Activated T-helper 2 cell treated with anti-CD3 and anti-CD28 coated beads, Interferon-gamma antibody, Interleukin-2, Interleukin-4, amounts not matched to agents 10 μg/mL and 5 μg/mL and 100 μg/mL, durations not matched to agents 14 hours and 24 hours and 36 hours (primary cell): ENCODE results near the gene SPACDR. TPM values are rescaled to one million over a fixed set of nuclear protein-coding genes. Genes with fewer than 3 reads are reported as not detected.
"Not testable (repeated sequence)": the region's sequence is repeated elsewhere in the genome, so short reads cannot be mapped to it uniquely, and the experiment has no call there.

Experiments used
- DNase-seq: peaks from one replicate; pipeline ENCODE4 v3.0.0; 2021; ENCODE audit warnings: low spot score
- H3K27ac Mint-ChIP-seq: one replicate; pipeline ENCODE4 v1.8.0; 2021; ENCODE audit warnings: mixed read lengths
- H3K27me3 Mint-ChIP-seq: one replicate; pipeline ENCODE4 v1.8.0; 2021; ENCODE audit warnings: low read depth, mixed read lengths
- H3K36me3 Mint-ChIP-seq: one replicate; pipeline ENCODE4 v1.8.0; 2021; ENCODE audit warnings: low read depth, mixed read lengths
- H3K4me1 Mint-ChIP-seq: one replicate; pipeline ENCODE4 v1.8.0; 2021; ENCODE audit warnings: low read depth, mixed read lengths
- H3K4me3 Mint-ChIP-seq: one replicate; pipeline ENCODE4 v1.8.0; 2021; ENCODE audit warnings: low read depth, mild to moderate bottlenecking, moderate library complexity, mixed read lengths
- H3K9me3 Mint-ChIP-seq: one replicate; pipeline ENCODE4 v1.8.0; 2021; ENCODE audit warnings: mixed read lengths
- intact Hi-C: fragments of 100-400 bp; cut with micrococcal nuclease; formaldehyde crosslinking; loops from one replicate; pipeline ENCODE4 v1.15.1; 2023
- total RNA-seq: library from RNA; stranded (reverse); gene quantifications from 2 replicates; pipeline ENCODE4 v1.2.3, GENCODE V29; 2022

Gene SPACDR, protein sequence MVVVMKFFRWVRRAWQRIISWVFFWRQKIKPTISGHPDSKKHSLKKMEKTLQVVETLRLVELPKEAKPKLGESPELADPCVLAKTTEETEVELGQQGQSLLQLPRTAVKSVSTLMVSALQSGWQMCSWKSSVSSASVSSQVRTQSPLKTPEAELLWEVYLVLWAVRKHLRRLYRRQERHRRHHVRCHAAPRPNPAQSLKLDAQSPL
- 3.2 and 4.5 TPM in 2 replicates for total RNA-seq

- Mint-ChIP-seq H3K27ac (no peak within 1 kb of the TSS), H3K27me3 (no peaks in the 10 kb centered on the region), H3K4me1 (no peaks in the 10 kb centered on the region), H3K36me3 (peaks cover 56% of the 10 kb centered on the region), H3K4me3 (no peak within 1 kb of the TSS), H3K9me3 (no peaks in the 10 kb centered on the region)
- intact Hi-C loops = no loop called here
- DNase-seq = no peak
These were observed at the start of gene SPACDR for GRCh38 chr7:100464210-100464660. TSS of gene SPACDR (minus strand) at chr7:100464260. CDS start at chr7:100464025, 235 bp downstream.

DNA sequence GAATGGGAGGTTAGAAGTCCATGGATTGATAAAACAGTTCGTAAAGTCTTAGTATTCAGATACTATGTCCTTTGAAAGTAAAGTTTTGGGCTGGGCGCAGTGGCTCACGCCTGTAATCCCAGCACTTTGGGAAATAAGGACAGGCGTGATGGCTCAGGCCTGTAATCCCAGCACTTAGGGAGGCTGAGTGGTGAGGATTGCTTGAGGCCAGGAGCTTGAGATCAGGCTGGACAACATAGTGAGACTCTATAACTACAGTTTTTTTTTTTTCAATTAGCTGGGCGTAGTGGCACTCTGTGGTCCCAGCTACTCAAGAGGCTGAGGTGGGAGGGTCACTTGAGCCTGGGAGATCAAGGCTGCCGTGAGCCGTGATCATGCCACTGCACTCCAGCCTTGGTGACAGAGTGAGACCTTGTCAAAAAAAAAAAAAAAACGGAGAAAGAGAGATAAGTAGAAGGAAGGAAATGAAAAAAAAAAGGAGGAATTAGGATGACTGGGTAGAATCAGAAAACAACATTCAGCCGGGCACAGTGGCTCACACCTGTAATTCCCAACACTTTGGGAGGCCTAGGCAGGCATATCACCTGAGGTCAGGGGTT is 49.3 kb upstream of the SPACDR start:
- Mint-ChIP-seq H3K36me3 (no peaks in the 10 kb centered on the region), H3K27ac (no peak overlapping the region), H3K4me1 (peaks cover 7% of the 10 kb centered on the region), H3K9me3 (no peaks in the 10 kb centered on the region), H3K4me3 (no peak overlapping the region), H3K27me3 (peaks cover 5% of the 10 kb centered on the region)
- intact Hi-C loops = no loop called here
- DNase-seq = no peak

DNA sequence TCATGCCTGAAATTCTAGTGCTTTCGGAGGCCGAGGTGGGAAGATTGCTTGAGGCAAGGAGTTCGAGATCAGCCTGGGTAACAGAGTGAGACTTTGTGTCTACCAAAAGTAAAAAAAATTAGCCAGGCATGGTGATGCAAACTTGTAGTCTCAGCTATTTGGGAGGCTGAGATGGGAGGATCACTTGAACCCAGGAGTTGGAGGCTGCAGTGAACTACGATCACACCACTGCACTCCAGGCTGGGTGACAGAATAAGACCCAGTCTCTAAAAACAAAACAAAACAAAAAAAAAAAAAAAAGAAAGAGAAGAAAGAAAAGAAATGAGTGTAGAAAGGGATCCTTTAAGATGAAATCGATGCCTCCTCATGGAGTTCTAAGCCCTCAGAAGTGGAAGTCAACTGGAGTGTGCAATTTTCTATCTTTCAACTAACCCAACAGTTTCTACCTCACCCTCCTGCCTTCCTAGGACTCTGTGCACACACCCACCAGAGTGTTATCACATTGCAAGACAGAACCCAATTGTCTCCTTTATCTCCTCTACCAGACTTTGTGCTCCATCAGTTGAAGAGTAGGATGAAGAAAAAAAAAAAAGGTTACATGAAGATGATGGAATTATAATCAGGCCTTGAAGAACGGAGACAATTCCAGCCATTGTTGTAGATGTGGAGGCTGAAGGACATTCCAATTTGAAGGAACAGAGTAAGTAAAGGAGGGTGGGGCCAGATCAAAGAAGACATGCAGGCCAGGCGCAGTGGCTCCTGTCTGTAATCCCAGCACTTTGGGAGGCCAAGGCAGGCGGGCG is 46.6 kb upstream of the SPACDR start:
- Mint-ChIP-seq H3K27ac (no peak overlapping the region), H3K4me3 (no peak overlapping the region), H3K9me3 (no peaks in the 10 kb centered on the region), H3K27me3 (peaks cover 9% of the 10 kb centered on the region), H3K4me1 (no peaks in the 10 kb centered on the region), H3K36me3 (no peaks in the 10 kb centered on the region)
- DNase-seq = no peak
- intact Hi-C loops = no loop called here

DNA sequence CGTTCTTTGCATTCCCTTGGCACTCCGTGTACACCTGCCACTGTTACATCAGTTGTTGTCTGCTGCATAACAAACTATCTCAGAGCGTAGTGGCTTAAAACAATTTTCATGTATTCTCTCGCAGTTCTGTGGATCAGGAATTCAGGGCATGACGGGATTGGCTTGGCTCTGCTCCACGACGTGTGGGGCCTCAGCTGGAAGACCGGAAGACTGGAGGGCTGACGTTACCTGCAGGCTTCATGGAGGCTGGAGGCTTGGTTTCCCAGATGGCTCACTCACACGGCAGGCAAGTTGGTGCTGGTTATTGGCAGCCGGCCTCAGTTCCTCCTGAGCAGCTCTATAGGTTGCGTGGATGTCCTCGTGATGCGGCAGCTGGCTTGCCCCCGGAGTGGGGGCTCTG is 45.2 kb upstream of the SPACDR start:
- no peaks in the 10 kb centered on the region for H3K36me3 Mint-ChIP-seq
- H3K27me3 Mint-ChIP-seq = peaks cover 9% of the 10 kb centered on the region
- H3K9me3 Mint-ChIP-seq = no peaks in the 10 kb centered on the region
- intact Hi-C loops = no loop called here
- DNase-seq = no peak
- no peaks in the 10 kb centered on the region for H3K4me1 Mint-ChIP-seq
- H3K27ac Mint-ChIP-seq = no peak overlapping the region
- H3K4me3 Mint-ChIP-seq = no peak overlapping the region

GRCh38 chr7:100506356-100506923 is 42.4 kb upstream of the SPACDR start:
- Mint-ChIP-seq H3K9me3 (no peaks in the 10 kb centered on the region), H3K27ac (no peak overlapping the region), H3K4me3 (no peak overlapping the region), H3K4me1 (no peaks in the 10 kb centered on the region), H3K27me3 (peaks cover 13% of the 10 kb centered on the region), H3K36me3 (no peaks in the 10 kb centered on the region)
- no peak for DNase-seq
- intact Hi-C loops = no loop called here

GRCh38 chr7:100504887-100505611 is 41.0 kb upstream of the SPACDR start:
- DNase-seq = no peak
- Mint-ChIP-seq H3K4me3 (no peak overlapping the region), H3K36me3 (no peaks in the 10 kb centered on the region), H3K9me3 (no peaks in the 10 kb centered on the region), H3K27ac (no peak overlapping the region), H3K27me3 (peaks cover 13% of the 10 kb centered on the region), H3K4me1 (no peaks in the 10 kb centered on the region)
- intact Hi-C loops = no loop called here

GRCh38 chr7:100504031-100504430 is 40.0 kb upstream of the SPACDR start:
- H3K27ac Mint-ChIP-seq, H3K36me3 Mint-ChIP-seq: not testable (repeated sequence)

GRCh38 chr7:100500743-100501142 is 36.7 kb upstream of the SPACDR start:
- H3K27ac Mint-ChIP-seq, H3K9me3 Mint-ChIP-seq, H3K4me3 Mint-ChIP-seq, DNase-seq, H3K27me3 Mint-ChIP-seq, H3K4me1 Mint-ChIP-seq, intact Hi-C loops, H3K36me3 Mint-ChIP-seq: not testable (repeated sequence)

More at GRCh38 chr7:100504031-100504430, 40.0 kb upstream of the SPACDR start:
- H3K9me3 Mint-ChIP-seq, H3K4me1 Mint-ChIP-seq, H3K4me3 Mint-ChIP-seq, intact Hi-C loops, DNase-seq: not testable (repeated sequence)
- H3K27me3 Mint-ChIP-seq = peaks cover 10% of the 10 kb centered on the region

- peaks cover 18% of the 10 kb centered on the region for H3K27me3 Mint-ChIP-seq
- no peak overlapping the region for H3K4me3 Mint-ChIP-seq
- intact Hi-C loops = no loop called here
- DNase-seq = no peak
- no peaks in the 10 kb centered on the region for H3K36me3 Mint-ChIP-seq
- H3K27ac Mint-ChIP-seq = no peak overlapping the region
- no peaks in the 10 kb centered on the region for H3K9me3 Mint-ChIP-seq
- H3K4me1 Mint-ChIP-seq = peaks cover 11% of the 10 kb centered on the region
These were observed 32.4 kb upstream of the SPACDR start for GRCh38 chr7:100496509-100496908.

- DNase-seq = peak; percentile 47
- no peaks in the 10 kb centered on the region for H3K9me3 Mint-ChIP-seq
- H3K4me3 Mint-ChIP-seq = peak overlapping the region; percentile 51
- H3K4me1 Mint-ChIP-seq = peaks cover 11% of the 10 kb centered on the region
- peaks cover 18% of the 10 kb centered on the region for H3K27me3 Mint-ChIP-seq
- intact Hi-C loops = loop anchor here (2.0 kb wide), 1 partner anchor 45 kb away; the partner anchor contains the start of gene AGFG2
- H3K36me3 Mint-ChIP-seq = no peaks in the 10 kb centered on the region
- H3K27ac Mint-ChIP-seq = no peak overlapping the region
These were observed 29.6 kb upstream of the SPACDR start for GRCh38 chr7:100493476-100494264.

GRCh38 chr7:100492738-100493475 is 28.8 kb upstream of the SPACDR start:
- DNase-seq = no peak
- H3K4me1 Mint-ChIP-seq = peaks cover 11% of the 10 kb centered on the region
- peaks cover 18% of the 10 kb centered on the region for H3K27me3 Mint-ChIP-seq
- peak overlapping the region; percentile 38 for H3K27ac Mint-ChIP-seq
- H3K9me3 Mint-ChIP-seq = no peaks in the 10 kb centered on the region
- H3K36me3 Mint-ChIP-seq = no peaks in the 10 kb centered on the region
- H3K4me3 Mint-ChIP-seq = peak overlapping the region; percentile 51
- intact Hi-C loops = loop anchor here (2.0 kb wide), 1 partner anchor 46 kb away; the partner anchor contains the start of gene AGFG2
